ENCODE measurements around the gene DDA1. TPM values are rescaled to one million over a fixed set of nuclear protein-coding genes. Genes with fewer than 3 reads are reported as not detected.

DDA1 gene
- total and polyA plus RNA-seq, 3 experiments from 2014 or later, result 34.7 to 51.1 (median 47.9) TPM

GRCh38 chr19:17347877-17348276, 38.5 kb downstream of the DDA1 start:
- H3K4me1 ChIP-seq (ENCODE audit: insufficient read depth, low read length), result no peaks in the 10 kb centered on the region
- ChIA-PET CTCF (interaction anchor here (1.0 to 2.0 kb wide), 2 partner anchors 38 to 41 kb away, joined by 3 to 6 read pairs; no protein-coding TSS in a partner anchor), POLR2A (no interaction called here)
- no peak for DNase-seq
- H3K27ac ChIP-seq (ENCODE audit: low read depth, low read length), result no peak overlapping the region
- no peak overlapping the region for H3K4me3 ChIP-seq (ENCODE audit: low read length)
- Mint-ChIP-seq H3K9me3 (no peaks in the 10 kb centered on the region), H3K27me3 (peaks cover 18 to 42% of the 10 kb centered on the region in 2 donors), H3K4me3 (no peak overlapping the region), H3K4me1 (peaks cover 5 to 11% (median 6%) of the 10 kb centered on the region in 3 donors), H3K36me3 (peaks cover 0 to 1% (median 0%) of the 10 kb centered on the region in 3 donors), H3K27ac (no peak overlapping the region)
- peaks cover 6% of the 10 kb centered on the region for H3K27me3 ChIP-seq (ENCODE audit: insufficient read depth, low read length, poor library complexity, severe bottlenecking)
- no peaks in the 10 kb centered on the region for H3K9me3 ChIP-seq (ENCODE audit: low read length)
- H3K36me3 ChIP-seq (ENCODE audit: insufficient read depth, low read length), result no peaks in the 10 kb centered on the region

- H3K4me1 ChIP-seq (ENCODE audit: insufficient read depth, low read length), result no peaks in the 10 kb centered on the region
- no peak overlapping the region for H3K4me3 ChIP-seq (ENCODE audit: low read length)
- no peak overlapping the region for H3K27ac ChIP-seq (ENCODE audit: low read depth, low read length)
- Mint-ChIP-seq H3K9me3 (no peaks in the 10 kb centered on the region), H3K4me3 (no peak overlapping the region), H3K27ac (no peak overlapping the region), H3K27me3 (peaks cover 18 to 48% of the 10 kb centered on the region in 2 donors), H3K4me1 (peaks cover 5 to 11% (median 6%) of the 10 kb centered on the region in 3 donors), H3K36me3 (peaks cover 0 to 1% (median 0%) of the 10 kb centered on the region in 3 donors)
- POLR2A ChIA-PET, result no interaction called here
- H3K27me3 ChIP-seq (ENCODE audit: insufficient read depth, low read length, poor library complexity, severe bottlenecking), result peaks cover 6% of the 10 kb centered on the region
- no peak for DNase-seq
- H3K9me3 ChIP-seq (ENCODE audit: low read length), result no peaks in the 10 kb centered on the region
- no peaks in the 10 kb centered on the region for H3K36me3 ChIP-seq (ENCODE audit: insufficient read depth, low read length)
- CTCF ChIA-PET, result interaction anchor here (1.1 to 2.0 kb wide), 3 partner anchors 38 to 118 kb away, joined by 3 to 7 read pairs (median 6); no protein-coding TSS in a partner anchor
Observed at GRCh38 chr19:17348700-17349099, 39.3 kb downstream of the DDA1 start.

- Histone ChIP-seq H3K9me3 (ENCODE audit: low read length) (no peaks in the 10 kb centered on the region), H3K4me1 (ENCODE audit: insufficient read depth, low read length) (no peaks in the 10 kb centered on the region), H3K4me3 (ENCODE audit: low read length) (no peak overlapping the region), H3K27me3 (ENCODE audit: insufficient read depth, low read length, poor library complexity, severe bottlenecking) (peaks cover 6% of the 10 kb centered on the region), H3K27ac (ENCODE audit: low read depth, low read length) (no peak overlapping the region), H3K36me3 (ENCODE audit: insufficient read depth, low read length) (no peaks in the 10 kb centered on the region)
- ChIA-PET CTCF (no interaction called here), POLR2A (no interaction called here)
- peaks cover 0 to 6% (median 0%) of the 10 kb centered on the region in 3 donors for H3K4me1 Mint-ChIP-seq
- no peak overlapping the region for H3K27ac Mint-ChIP-seq
- peaks cover 18 to 49% of the 10 kb centered on the region in 2 donors for H3K27me3 Mint-ChIP-seq
- H3K4me3 Mint-ChIP-seq, result no peak overlapping the region
- no peaks in the 10 kb centered on the region for H3K36me3 Mint-ChIP-seq
- DNase-seq, result no peak
- H3K9me3 Mint-ChIP-seq, result no peaks in the 10 kb centered on the region
Observed at GRCh38 chr19:17351815-17352435, 42.6 kb downstream of the DDA1 start.

GRCh38 chr19:17352608-17353280, 43.4 kb downstream of the DDA1 start:
- POLR2A ChIA-PET, result no interaction called here
- no peak overlapping the region for H3K27ac Mint-ChIP-seq
- no peaks in the 10 kb centered on the region for H3K36me3 Mint-ChIP-seq
- peaks cover 0 to 6% (median 0%) of the 10 kb centered on the region in 3 donors for H3K4me1 Mint-ChIP-seq
- no peaks in the 10 kb centered on the region for H3K36me3 ChIP-seq (ENCODE audit: insufficient read depth, low read length)
- H3K9me3 Mint-ChIP-seq, result no peaks in the 10 kb centered on the region
- H3K9me3 ChIP-seq (ENCODE audit: low read length), result no peaks in the 10 kb centered on the region
- no peak for DNase-seq
- peaks cover 6% of the 10 kb centered on the region for H3K27me3 ChIP-seq (ENCODE audit: insufficient read depth, low read length, poor library complexity, severe bottlenecking)
- H3K4me1 ChIP-seq (ENCODE audit: insufficient read depth, low read length), result no peaks in the 10 kb centered on the region
- no peak overlapping the region for H3K4me3 Mint-ChIP-seq
- CTCF ChIA-PET, result no interaction called here
- H3K4me3 ChIP-seq (ENCODE audit: low read length), result no peak overlapping the region
- H3K27ac ChIP-seq (ENCODE audit: low read depth, low read length), result no peak overlapping the region
- H3K27me3 Mint-ChIP-seq, result peaks cover 13 to 40% of the 10 kb centered on the region in 2 donors

DNA sequence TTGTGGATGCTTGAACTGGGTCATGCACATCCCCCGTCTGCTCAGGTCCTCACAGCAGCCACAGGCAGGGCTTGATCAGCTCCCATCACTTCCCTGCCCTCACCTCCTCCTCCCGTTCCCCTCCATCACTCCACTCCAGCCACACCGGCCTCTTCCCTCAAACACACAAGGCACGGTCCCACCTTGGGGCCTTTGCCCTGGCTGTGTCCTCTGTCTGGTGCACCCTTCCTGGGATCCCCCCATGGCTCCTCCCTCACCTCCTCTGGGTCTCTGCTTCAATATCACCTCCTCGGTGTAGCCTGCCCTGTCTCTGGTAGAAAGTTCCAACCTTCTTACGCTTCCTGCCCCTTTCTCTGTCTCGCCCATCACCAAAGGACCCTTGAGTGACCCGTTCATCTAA, 44.0 kb downstream of the DDA1 start:
- no peak overlapping the region for H3K27ac Mint-ChIP-seq
- POLR2A ChIA-PET, result no interaction called here
- no peak for DNase-seq
- no peaks in the 10 kb centered on the region for H3K9me3 ChIP-seq (ENCODE audit: low read length)
- no peaks in the 10 kb centered on the region for H3K4me1 ChIP-seq (ENCODE audit: insufficient read depth, low read length)
- H3K36me3 Mint-ChIP-seq, result no peaks in the 10 kb centered on the region
- H3K4me1 Mint-ChIP-seq, result peaks cover 0 to 6% (median 0%) of the 10 kb centered on the region in 3 donors
- CTCF ChIA-PET, result no interaction called here
- H3K36me3 ChIP-seq (ENCODE audit: insufficient read depth, low read length), result no peaks in the 10 kb centered on the region
- no peak overlapping the region for H3K27ac ChIP-seq (ENCODE audit: low read depth, low read length)
- no peak overlapping the region for H3K4me3 Mint-ChIP-seq
- H3K9me3 Mint-ChIP-seq, result no peaks in the 10 kb centered on the region
- H3K27me3 ChIP-seq (ENCODE audit: insufficient read depth, low read length, poor library complexity, severe bottlenecking), result peaks cover 6% of the 10 kb centered on the region
- peaks cover 10 to 36% of the 10 kb centered on the region in 2 donors for H3K27me3 Mint-ChIP-seq
- no peak overlapping the region for H3K4me3 ChIP-seq (ENCODE audit: low read length)

DNA sequence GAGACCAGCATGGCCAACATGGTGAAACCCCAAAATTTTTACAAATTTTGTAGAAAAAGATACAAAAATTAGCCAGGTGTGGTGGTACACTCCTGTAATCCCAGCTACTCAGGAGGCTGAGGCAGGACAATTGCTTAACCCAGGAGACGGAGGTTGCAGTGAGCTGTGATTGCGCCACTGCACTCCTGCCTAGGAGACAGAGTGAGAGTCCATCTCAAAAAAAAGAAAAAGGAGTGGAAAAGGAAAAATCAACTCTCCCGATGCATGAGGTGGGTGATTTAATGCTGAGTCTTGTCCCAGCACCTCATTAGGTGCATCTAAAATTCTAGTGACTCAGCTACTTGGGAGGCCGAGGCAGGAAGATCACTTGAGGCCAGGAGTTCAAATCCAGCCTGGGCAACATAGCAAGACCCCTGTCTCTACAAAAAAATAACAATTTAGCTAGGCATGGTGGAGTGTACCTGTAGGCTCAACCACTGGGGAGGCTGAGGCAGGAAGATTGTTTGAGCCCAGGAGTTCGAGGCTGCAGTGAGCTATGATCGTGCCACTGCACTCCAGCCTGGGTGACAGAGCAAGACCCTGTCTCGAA, 47.8 kb downstream of the DDA1 start:
- POLR2A ChIA-PET, result no interaction called here

DNA sequence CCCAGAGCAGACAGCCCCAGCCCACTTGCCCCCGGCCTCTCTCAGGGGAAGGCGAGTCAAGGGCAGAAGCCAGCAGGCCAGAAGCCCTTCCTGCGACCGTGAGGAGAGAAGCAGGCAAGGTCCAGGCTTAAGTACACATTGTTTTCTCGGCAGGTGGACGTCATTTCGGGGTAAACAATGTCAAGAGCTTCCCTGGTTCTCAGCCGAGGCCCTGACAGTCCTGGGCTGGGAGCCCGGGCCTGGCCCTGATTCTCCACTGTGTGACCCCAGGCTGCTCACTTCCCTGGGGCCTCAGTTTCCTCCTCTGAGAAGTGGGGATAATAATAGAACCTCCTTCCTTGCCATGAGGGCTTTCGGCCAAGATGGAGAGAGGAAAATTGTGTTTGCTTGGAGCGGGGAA, 48.4 kb downstream of the DDA1 start:
- no peaks in the 10 kb centered on the region for H3K27me3 ChIP-seq (ENCODE audit: insufficient read depth, low read length, poor library complexity, severe bottlenecking)
- H3K4me3 ChIP-seq (ENCODE audit: low read length), result no peak overlapping the region
- H3K4me1 ChIP-seq (ENCODE audit: insufficient read depth, low read length), result no peaks in the 10 kb centered on the region
- no peak for DNase-seq
- Mint-ChIP-seq H3K27ac (no peak overlapping the region), H3K4me1 (no peaks in the 10 kb centered on the region), H3K9me3 (no peaks in the 10 kb centered on the region), H3K4me3 (no peak overlapping the region), H3K27me3 (peaks cover 3 to 8% of the 10 kb centered on the region in 2 donors), H3K36me3 (no peaks in the 10 kb centered on the region)
- H3K27ac ChIP-seq (ENCODE audit: low read depth, low read length), result no peak overlapping the region
- ChIA-PET CTCF (interaction anchor here (0.7 kb wide), 1 partner anchor 12 kb away, joined by 3 read pairs; no protein-coding TSS in a partner anchor), POLR2A (no interaction called here)
- no peaks in the 10 kb centered on the region for H3K9me3 ChIP-seq (ENCODE audit: low read length)
- no peaks in the 10 kb centered on the region for H3K36me3 ChIP-seq (ENCODE audit: insufficient read depth, low read length)

More for the DNA sequence above, 47.8 kb downstream of the DDA1 start:
- Mint-ChIP-seq H3K4me1 (no peaks in the 10 kb centered on the region), H3K27ac (peak overlapping the region in 1 of 8 donors; percentile 13), H3K4me3 (no peak overlapping the region), H3K36me3 (no peaks in the 10 kb centered on the region), H3K9me3 (no peaks in the 10 kb centered on the region), H3K27me3 (peaks cover 6 to 10% of the 10 kb centered on the region in 2 donors)
- no peak overlapping the region for H3K4me3 ChIP-seq (ENCODE audit: low read length)
- H3K27ac ChIP-seq (ENCODE audit: low read depth, low read length), result no peak overlapping the region
- no peaks in the 10 kb centered on the region for H3K36me3 ChIP-seq (ENCODE audit: insufficient read depth, low read length)
- H3K9me3 ChIP-seq (ENCODE audit: low read length), result no peaks in the 10 kb centered on the region
- no peaks in the 10 kb centered on the region for H3K27me3 ChIP-seq (ENCODE audit: insufficient read depth, low read length, poor library complexity, severe bottlenecking)
- no peak for DNase-seq
- CTCF ChIA-PET, result no interaction called here
- H3K4me1 ChIP-seq (ENCODE audit: insufficient read depth, low read length), result no peaks in the 10 kb centered on the region

DNA sequence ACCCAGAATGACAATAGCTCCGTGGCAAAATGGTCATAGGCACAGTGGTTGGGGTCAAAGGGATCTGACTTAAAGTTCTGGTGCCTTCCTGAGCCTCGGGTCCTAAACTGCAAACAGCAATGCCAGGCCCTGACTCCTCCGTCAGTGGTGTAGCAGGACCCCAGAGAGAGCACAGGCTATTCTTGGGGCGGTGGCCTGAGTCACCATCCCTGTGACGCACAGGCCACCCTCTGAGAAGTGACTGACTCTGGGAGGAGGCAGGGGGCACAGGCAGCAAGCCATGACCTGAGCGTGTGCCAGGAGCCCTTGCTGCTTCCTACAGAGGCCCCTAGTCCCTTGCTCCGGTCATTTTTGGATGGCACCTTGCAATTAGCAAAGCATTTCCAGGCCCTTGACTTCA, 49.0 kb downstream of the DDA1 start:
- Mint-ChIP-seq H3K27ac (no peak overlapping the region), H3K36me3 (no peaks in the 10 kb centered on the region), H3K9me3 (no peaks in the 10 kb centered on the region), H3K4me1 (no peaks in the 10 kb centered on the region), H3K4me3 (no peak overlapping the region), H3K27me3 (peaks cover 2 to 4% of the 10 kb centered on the region in 2 donors)
- no peaks in the 10 kb centered on the region for H3K27me3 ChIP-seq (ENCODE audit: insufficient read depth, low read length, poor library complexity, severe bottlenecking)
- H3K4me1 ChIP-seq (ENCODE audit: insufficient read depth, low read length), result no peaks in the 10 kb centered on the region
- DNase-seq, result no peak
- no peak overlapping the region for H3K27ac ChIP-seq (ENCODE audit: low read depth, low read length)
- POLR2A ChIA-PET, result interaction anchor here (0.7 kb wide), 1 partner anchor 815 kb away, joined by 3 read pairs; no protein-coding TSS in a partner anchor
- no peak overlapping the region for H3K4me3 ChIP-seq (ENCODE audit: low read length)
- H3K36me3 ChIP-seq (ENCODE audit: insufficient read depth, low read length), result no peaks in the 10 kb centered on the region
- H3K9me3 ChIP-seq (ENCODE audit: low read length), result no peaks in the 10 kb centered on the region
- CTCF ChIA-PET, result interaction anchor here (0.7 kb wide), 1 partner anchor 13 kb away, joined by 3 read pairs; no protein-coding TSS in a partner anchor

All from CD8-positive, alpha-beta memory T cell (primary cell).